ENCODE measurements around the gene COL27A1. TPM values are rescaled to one million over a fixed set of nuclear protein-coding genes. Genes with fewer than 3 reads are reported as not detected.
A peak's percentile ranks its signal among the peaks of the same experiment; 100 is the strongest.

COL27A1 gene
- total and polyA plus RNA-seq, 12 donors, result 3.1 to 35.8 (median 5.1) TPM

DNA sequence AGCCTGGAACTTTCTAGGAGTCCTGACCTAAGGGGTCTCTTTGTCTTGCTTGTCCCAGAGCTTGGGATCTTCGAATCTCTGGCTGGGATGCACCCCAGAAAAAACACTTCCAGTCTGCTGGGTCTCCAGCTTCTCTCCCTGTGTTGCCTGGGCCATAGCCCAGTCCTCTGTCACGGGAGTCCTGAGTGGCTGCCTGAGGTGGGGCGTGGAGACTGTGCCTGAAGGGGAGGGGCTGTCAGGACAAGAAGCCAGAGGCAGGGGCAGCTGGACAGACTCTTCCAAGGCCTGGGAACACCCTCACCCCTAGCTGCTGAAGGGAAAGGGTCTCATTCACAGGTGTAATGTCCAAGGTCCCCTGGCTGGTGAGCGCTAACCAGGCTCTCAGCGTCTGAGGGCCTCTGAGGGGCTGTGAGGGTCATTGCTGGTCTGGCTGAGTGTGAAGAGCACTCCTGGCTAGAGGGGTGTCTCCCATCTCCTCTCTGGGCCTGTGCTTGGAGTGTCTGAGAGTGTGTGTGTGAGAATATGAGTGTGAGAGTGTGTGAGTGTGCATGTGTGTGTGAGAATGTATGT, 20.4 kb upstream of the COL27A1 start:
- peak in 1 of 8 donors; percentile 37 for ATAC-seq
- intact Hi-C loops (cut with DNase I), result no loop called here
- DNase-seq, result peak in 1 of 2 donors; percentile 16
- no peak overlapping the region for H3K4me3 ChIP-seq
- H3K9me3 ChIP-seq, result no peaks in the 10 kb centered on the region
- no peaks in the 10 kb centered on the region for H3K27me3 ChIP-seq
- TF ChIP-seq, protein P1, sequence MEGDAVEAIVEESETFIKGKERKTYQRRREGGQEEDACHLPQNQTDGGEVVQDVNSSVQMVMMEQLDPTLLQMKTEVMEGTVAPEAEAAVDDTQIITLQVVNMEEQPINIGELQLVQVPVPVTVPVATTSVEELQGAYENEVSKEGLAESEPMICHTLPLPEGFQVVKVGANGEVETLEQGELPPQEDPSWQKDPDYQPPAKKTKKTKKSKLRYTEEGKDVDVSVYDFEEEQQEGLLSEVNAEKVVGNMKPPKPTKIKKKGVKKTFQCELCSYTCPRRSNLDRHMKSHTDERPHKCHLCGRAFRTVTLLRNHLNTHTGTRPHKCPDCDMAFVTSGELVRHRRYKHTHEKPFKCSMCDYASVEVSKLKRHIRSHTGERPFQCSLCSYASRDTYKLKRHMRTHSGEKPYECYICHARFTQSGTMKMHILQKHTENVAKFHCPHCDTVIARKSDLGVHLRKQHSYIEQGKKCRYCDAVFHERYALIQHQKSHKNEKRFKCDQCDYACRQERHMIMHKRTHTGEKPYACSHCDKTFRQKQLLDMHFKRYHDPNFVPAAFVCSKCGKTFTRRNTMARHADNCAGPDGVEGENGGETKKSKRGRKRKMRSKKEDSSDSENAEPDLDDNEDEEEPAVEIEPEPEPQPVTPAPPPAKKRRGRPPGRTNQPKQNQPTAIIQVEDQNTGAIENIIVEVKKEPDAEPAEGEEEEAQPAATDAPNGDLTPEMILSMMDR (IDR thresholded peaks at IDR 0.05), result no peak
- no peaks in the 10 kb centered on the region for H3K36me3 ChIP-seq
- 69 to 71% methylated on average over 5 of the region's 5 CpGs for WGBS, 2 donors
- H3K27ac ChIP-seq, result no peak overlapping the region
- H3K4me1 ChIP-seq, result peaks cover 0 to 40% (median 24%) of the 10 kb centered on the region in 9 donors

DNA sequence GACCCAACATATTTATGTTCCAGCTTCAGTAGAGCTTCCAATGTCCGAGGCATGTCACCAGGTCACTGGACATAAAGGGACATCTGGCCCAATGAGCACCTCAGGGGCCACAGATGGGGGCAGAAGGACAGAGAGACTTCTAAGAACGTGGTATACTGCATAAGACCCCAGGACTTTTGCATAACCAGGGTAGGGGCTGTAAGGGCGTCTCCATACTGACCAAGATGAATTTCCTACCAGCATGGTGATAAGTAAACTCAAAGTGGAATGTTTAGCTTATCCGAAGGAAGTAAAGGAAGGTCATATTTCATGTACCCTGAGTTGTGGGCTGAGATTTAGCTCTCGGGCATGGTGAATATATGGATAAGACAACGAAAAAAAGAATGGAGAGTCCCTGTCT, 17.5 kb upstream of the COL27A1 start:
- no peaks in the 10 kb centered on the region for H3K36me3 ChIP-seq
- H3K9me3 ChIP-seq, result no peaks in the 10 kb centered on the region
- intact Hi-C loops (cut with DNase I), result no loop called here
- no peak overlapping the region for H3K27ac ChIP-seq
- WGBS, 2 donors, result 86 to 89% methylated on average over 6 of the region's 6 CpGs
- DNase-seq, result no peak
- no peaks in the 10 kb centered on the region for H3K27me3 ChIP-seq
- no peak overlapping the region for H3K4me3 ChIP-seq
- ATAC-seq, result no peak
- TF ChIP-seq, protein P1 (IDR thresholded peaks at IDR 0.05), result no peak
- peaks cover 7 to 41% (median 27%) of the 10 kb centered on the region in 9 donors for H3K4me1 ChIP-seq

DNA sequence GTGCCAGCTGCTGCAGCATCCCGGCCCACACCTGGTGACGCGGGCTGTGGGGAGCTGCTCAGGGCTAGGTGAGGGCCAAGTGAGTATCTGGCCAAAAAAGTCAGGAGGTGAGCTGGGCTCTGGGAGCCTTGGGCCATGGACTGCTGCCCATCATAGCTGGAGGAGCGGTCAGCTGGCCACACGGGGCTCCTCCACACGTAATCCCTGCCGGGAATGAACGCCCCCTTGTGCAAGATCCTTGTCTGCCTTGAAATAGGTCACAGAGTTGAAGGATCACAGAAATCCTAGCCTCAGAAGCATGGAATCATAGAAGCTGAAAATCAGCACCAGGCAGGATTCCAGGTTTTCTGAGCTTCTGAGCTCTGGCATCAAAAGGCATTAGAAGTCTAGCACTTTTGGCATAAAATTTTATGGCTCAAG, 16.8 kb upstream of the COL27A1 start:
- Histone ChIP-seq H3K4me3 (no peak overlapping the region), H3K9me3 (no peaks in the 10 kb centered on the region), H3K4me1 (peaks cover 7 to 41% (median 27%) of the 10 kb centered on the region in 9 donors), H3K36me3 (no peaks in the 10 kb centered on the region), H3K27me3 (no peaks in the 10 kb centered on the region), H3K27ac (no peak overlapping the region)
- DNase-seq, result peak in 1 of 2 donors; percentile 23
- 74 to 93% methylated on average over 8 of the region's 8 CpGs for WGBS, 2 donors
- intact Hi-C loops (cut with DNase I), result no loop called here
- TF ChIP-seq, protein P1 (IDR thresholded peaks at IDR 0.05), result no peak
- ATAC-seq, result peak in 1 of 8 donors; percentile 54

DNA sequence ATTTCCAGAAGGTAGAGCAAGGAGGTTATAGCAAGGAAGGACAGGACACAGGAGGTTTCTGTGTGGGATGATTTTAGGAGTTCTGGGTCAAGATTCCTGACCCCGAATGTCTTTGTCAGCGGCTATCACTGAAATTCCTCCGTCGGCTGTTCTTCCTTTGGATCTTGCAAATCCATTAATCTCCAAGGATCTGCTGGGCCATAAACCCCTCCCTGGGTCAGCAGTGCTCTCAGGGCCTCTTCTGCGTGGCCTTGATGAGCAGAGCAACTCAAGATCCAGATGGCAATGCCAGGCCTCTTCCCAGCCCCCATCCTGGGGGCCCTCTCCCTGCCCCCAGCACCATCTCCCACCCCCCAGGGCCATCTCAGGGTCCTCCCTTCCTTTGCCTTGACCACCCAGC, 16.3 kb upstream of the COL27A1 start:
- DNase-seq, result no peak
- intact Hi-C loops (cut with DNase I), result no loop called here
- Histone ChIP-seq H3K36me3 (no peaks in the 10 kb centered on the region), H3K4me1 (peaks cover 7 to 41% (median 27%) of the 10 kb centered on the region in 9 donors), H3K27ac (no peak overlapping the region), H3K27me3 (no peaks in the 10 kb centered on the region), H3K9me3 (no peaks in the 10 kb centered on the region), H3K4me3 (no peak overlapping the region)
- TF ChIP-seq, protein P1 (IDR thresholded peaks at IDR 0.05), result no peak
- 78 to 88% methylated on average over 5 of the region's 5 CpGs for WGBS, 2 donors
- no peak for ATAC-seq

Measured in heart right ventricle (tissue), 16 donors.